ENCODE measurements around the gene BSG.

Gene BSG

GRCh38 chr19:616747-617526 is 44.5 kb downstream of the BSG start:
- TF ChIP-seq CTCF (IDR thresholded peaks at IDR 0.05; ENCODE audit: low read depth, low read length, poor library complexity, severe bottlenecking), result no peak
- TF ChIP-seq EZH2phosphoT487 (IDR thresholded peaks at IDR 0.05; ENCODE audit: borderline replicate concordance, low read length), result no peak
- Histone ChIP-seq H3K27me3 (ENCODE audit: control insufficient read depth, low read length) (no peaks in the 10 kb centered on the region), H3K9me2 (replicated peaks; ENCODE audit: control insufficient read depth, low read length) (no peaks in the 10 kb centered on the region), H3K4me3 (ENCODE audit: low read length) (no peak overlapping the region), H4K20me1 (ENCODE audit: control insufficient read depth, insufficient read depth, low read depth, low read length) (no peaks in the 10 kb centered on the region), H3K4me1 (ENCODE audit: control insufficient read depth, low read length) (no peaks in the 10 kb centered on the region), H3K4me2 (ENCODE audit: low read length) (no peak overlapping the region), H3K9me3 (ENCODE audit: control insufficient read depth, insufficient read depth, low read length) (no peaks in the 10 kb centered on the region), H3F3A (ENCODE audit: control insufficient read depth, insufficient read depth) (no peaks in the 10 kb centered on the region), H3K79me2 (ENCODE audit: control insufficient read depth, low read length) (no peaks in the 10 kb centered on the region), H3K36me3 (ENCODE audit: control insufficient read depth, low read length) (peaks cover 39% of the 10 kb centered on the region), H3K27ac (ENCODE audit: low read depth, low read length) (no peak overlapping the region)

GRCh38 chr19:617551-618246 is 45.3 kb downstream of the BSG start:
- H3K4me2 ChIP-seq (ENCODE audit: low read length), result no peak overlapping the region
- no peaks in the 10 kb centered on the region for H3K27me3 ChIP-seq (ENCODE audit: control insufficient read depth, low read length)
- no peak for TF ChIP-seq EZH2phosphoT487 (IDR thresholded peaks at IDR 0.05; ENCODE audit: borderline replicate concordance, low read length)
- no peak for TF ChIP-seq CTCF (IDR thresholded peaks at IDR 0.05; ENCODE audit: low read depth, low read length, poor library complexity, severe bottlenecking)
- no peak overlapping the region for H3K27ac ChIP-seq (ENCODE audit: low read depth, low read length)
- no peaks in the 10 kb centered on the region for H3F3A ChIP-seq (ENCODE audit: control insufficient read depth, insufficient read depth)
- H3K4me1 ChIP-seq (ENCODE audit: control insufficient read depth, low read length), result no peaks in the 10 kb centered on the region
- H3K9me2 ChIP-seq (replicated peaks; ENCODE audit: control insufficient read depth, low read length), result no peaks in the 10 kb centered on the region
- no peaks in the 10 kb centered on the region for H4K20me1 ChIP-seq (ENCODE audit: control insufficient read depth, insufficient read depth, low read depth, low read length)
- peaks cover 40% of the 10 kb centered on the region for H3K36me3 ChIP-seq (ENCODE audit: control insufficient read depth, low read length)
- H3K9me3 ChIP-seq (ENCODE audit: control insufficient read depth, insufficient read depth, low read length), result no peaks in the 10 kb centered on the region
- no peak overlapping the region for H3K4me3 ChIP-seq (ENCODE audit: low read length)
- H3K79me2 ChIP-seq (ENCODE audit: control insufficient read depth, low read length), result no peaks in the 10 kb centered on the region

- TF ChIP-seq EZH2phosphoT487 (IDR thresholded peaks at IDR 0.05; ENCODE audit: borderline replicate concordance, low read length), result no peak
- TF ChIP-seq CTCF (IDR thresholded peaks at IDR 0.05; ENCODE audit: low read depth, low read length, poor library complexity, severe bottlenecking), result no peak
- Histone ChIP-seq H3K9me3 (ENCODE audit: control insufficient read depth, insufficient read depth, low read length) (no peaks in the 10 kb centered on the region), H3K79me2 (ENCODE audit: control insufficient read depth, low read length) (no peaks in the 10 kb centered on the region), H3K27me3 (ENCODE audit: control insufficient read depth, low read length) (no peaks in the 10 kb centered on the region), H4K20me1 (ENCODE audit: control insufficient read depth, insufficient read depth, low read depth, low read length) (no peaks in the 10 kb centered on the region), H3K36me3 (ENCODE audit: control insufficient read depth, low read length) (peaks cover 40% of the 10 kb centered on the region), H3F3A (ENCODE audit: control insufficient read depth, insufficient read depth) (no peaks in the 10 kb centered on the region), H3K9me2 (replicated peaks; ENCODE audit: control insufficient read depth, low read length) (no peaks in the 10 kb centered on the region), H3K4me2 (ENCODE audit: low read length) (no peak overlapping the region), H3K4me1 (ENCODE audit: control insufficient read depth, low read length) (no peaks in the 10 kb centered on the region), H3K4me3 (ENCODE audit: low read length) (no peak overlapping the region), H3K27ac (ENCODE audit: low read depth, low read length) (no peak overlapping the region)
Measured at GRCh38 chr19:618247-618619, 45.8 kb downstream of the BSG start.
